CD4-positive, CD25-positive, alpha-beta regulatory T cell (primary cell): ENCODE results near the gene MARCO. TPM values are rescaled to one million over a fixed set of nuclear protein-coding genes. Genes with fewer than 3 reads are reported as not detected.
A peak's percentile ranks its signal among the peaks of the same experiment; 100 is the strongest.

ENCODE experiments used
- ATAC-seq, 2 donors: fragments of 150-1000 bp; cut with Tn5 transposase; one replicate each; pipeline ENCODE4 v1.10.0; 2021; ENCODE audit warnings: low read depth in 2 of 2, moderate number of reproducible peaks in 2 of 2, moderate library complexity in 1 of 2
- DNase-seq, 3 donors: peaks; one replicate each; pipeline versions ENCODE4 v3.0.0 to v3.0.0-alpha.2; 2012 to 2022; ENCODE audit warnings: mixed read lengths in 1 of 3
- H3K27ac ChIP-seq: one replicate; pipeline ENCODE4 v1.7.0; 2013; ENCODE audit warnings: mild to moderate bottlenecking, low read length; ENCODE audit not compliant: insufficient read depth, poor library complexity, severe bottlenecking
- H3K27me3 ChIP-seq: one replicate; pipeline ENCODE4 v1.7.0; 2013; ENCODE audit warnings: low read length; ENCODE audit not compliant: control insufficient read depth, insufficient read depth
- H3K36me3 ChIP-seq: one replicate; pipeline ENCODE4 v1.7.0; 2013; ENCODE audit warnings: mild to moderate bottlenecking, low read length, moderate library complexity; ENCODE audit not compliant: control insufficient read depth, insufficient read depth
- H3K4me1 ChIP-seq: 2 replicates; pipeline ENCODE4 v1.7.0; 2013; ENCODE audit warnings: mild to moderate bottlenecking, low read length; ENCODE audit not compliant: insufficient read depth, control insufficient read depth, poor library complexity, severe bottlenecking
- H3K4me3 ChIP-seq: one replicate; pipeline ENCODE4 v1.7.0; 2013; ENCODE audit warnings: low read depth, mild to moderate bottlenecking, low read length, moderate library complexity
- H3K9me3 ChIP-seq, 2 experiments: 1 replicate in 1 of 2; 2 replicates in 1 of 2; pipeline ENCODE4 v1.7.0; 2013; ENCODE audit warnings: low read length in 2 of 2, mild to moderate bottlenecking in 1 of 2, moderate library complexity in 1 of 2; ENCODE audit not compliant: control insufficient read depth in 2 of 2
- H3K27ac Mint-ChIP-seq, 3 donors: one replicate each; pipeline ENCODE4 v1.8.0; 2020 to 2022; ENCODE audit warnings: mild to moderate bottlenecking in 3 of 3, mixed read lengths in 3 of 3, moderate library complexity in 2 of 3
- H3K27me3 Mint-ChIP-seq: one replicate; pipeline ENCODE4 v1.8.0; 2022; ENCODE audit warnings: mild to moderate bottlenecking, mixed read lengths
- H3K36me3 Mint-ChIP-seq: one replicate; pipeline ENCODE4 v1.8.0; 2020; ENCODE audit warnings: mixed read lengths
- H3K4me1 Mint-ChIP-seq, 4 donors: one replicate each; pipeline ENCODE4 v1.8.0; 2020 to 2022; ENCODE audit warnings: mixed read lengths in 4 of 4, mild to moderate bottlenecking in 1 of 4
- H3K4me3 Mint-ChIP-seq, 4 donors: one replicate each; pipeline ENCODE4 v1.8.0; 2020 to 2022; ENCODE audit warnings: mild to moderate bottlenecking in 4 of 4, mixed read lengths in 4 of 4, moderate library complexity in 3 of 4
- H3K9me3 Mint-ChIP-seq, 7 donors: one replicate each; pipeline ENCODE4 v1.8.0; 2020 to 2022; ENCODE audit warnings: mixed read lengths in 7 of 7, mild to moderate bottlenecking in 3 of 7, moderate library complexity in 2 of 7
- polyA plus RNA-seq, 4 donors: library from polyadenylated mRNA; unstranded; fragments of 300-500 nt; fragmentation: Illumina TruSeq; gene quantifications; one replicate each; pipeline ENCODE4 v1.2.3, GENCODE V29; 2021
- total RNA-seq: library from RNA; stranded (reverse); gene quantifications from one replicate; pipeline ENCODE4 v1.2.3, GENCODE V29; 2022

The MARCO gene
- total and polyA plus RNA-seq, 5 donors from 2014 or later = not detected

- Mint-ChIP-seq H3K36me3 (no peaks in the 10 kb centered on the region), H3K27me3 (no peaks in the 10 kb centered on the region), H3K9me3 (peaks cover 0 to 5% (median 0%) of the 10 kb centered on the region in 7 donors), H3K27ac (no peak overlapping the region), H3K4me3 (no peak overlapping the region), H3K4me1 (peaks cover 0 to 4% (median 0%) of the 10 kb centered on the region in 4 donors)
- ATAC-seq = peak in 1 of 2 donors; percentile 11
- no peaks in the 10 kb centered on the region for H3K27me3 ChIP-seq
- no peak overlapping the region for H3K27ac ChIP-seq
- H3K9me3 ChIP-seq = no peaks in the 10 kb centered on the region
- H3K4me1 ChIP-seq = no peaks in the 10 kb centered on the region
- no peaks in the 10 kb centered on the region for H3K36me3 ChIP-seq
- DNase-seq = no peak
- H3K4me3 ChIP-seq = no peak overlapping the region
These were observed 29.5 kb downstream of the MARCO start for GRCh38 chr2:118971245-118972122.

GRCh38 chr2:118973542-118973951, 31.6 kb downstream of the MARCO start:
- H3K36me3 ChIP-seq = no peaks in the 10 kb centered on the region
- no peak overlapping the region for H3K27ac ChIP-seq
- H3K4me1 ChIP-seq = no peaks in the 10 kb centered on the region
- Mint-ChIP-seq H3K36me3 (no peaks in the 10 kb centered on the region), H3K27me3 (no peaks in the 10 kb centered on the region), H3K4me3 (no peak overlapping the region), H3K4me1 (peaks cover 0 to 4% (median 0%) of the 10 kb centered on the region in 4 donors), H3K9me3 (peaks cover 0 to 3% (median 0%) of the 10 kb centered on the region in 7 donors), H3K27ac (no peak overlapping the region)
- H3K4me3 ChIP-seq = no peak overlapping the region
- H3K27me3 ChIP-seq = no peaks in the 10 kb centered on the region
- ATAC-seq = no peak
- DNase-seq = no peak
- H3K9me3 ChIP-seq = no peaks in the 10 kb centered on the region

- no peak overlapping the region for H3K27ac ChIP-seq
These were observed 32.4 kb downstream of the MARCO start for GRCh38 chr2:118974103-118974993.

GRCh38 chr2:118975133-118975532, 33.1 kb downstream of the MARCO start:
- Mint-ChIP-seq H3K27me3 (no peaks in the 10 kb centered on the region), H3K36me3 (no peaks in the 10 kb centered on the region), H3K27ac (no peak overlapping the region), H3K4me3 (no peak overlapping the region), H3K9me3 (peaks cover 0 to 3% (median 0%) of the 10 kb centered on the region in 7 donors), H3K4me1 (peaks cover 0 to 4% (median 0%) of the 10 kb centered on the region in 4 donors)
- H3K27me3 ChIP-seq = no peaks in the 10 kb centered on the region
- DNase-seq (no peak), ATAC-seq (no peak)
- H3K9me3 ChIP-seq = no peaks in the 10 kb centered on the region
- H3K27ac ChIP-seq = no peak overlapping the region
- no peak overlapping the region for H3K4me3 ChIP-seq
- no peaks in the 10 kb centered on the region for H3K4me1 ChIP-seq
- H3K36me3 ChIP-seq = no peaks in the 10 kb centered on the region

More at GRCh38 chr2:118974103-118974993, 32.4 kb downstream of the MARCO start:
- ATAC-seq (peak in 1 of 2 donors; percentile 19), DNase-seq (no peak)
- H3K4me3 Mint-ChIP-seq = no peak overlapping the region
- H3K36me3 Mint-ChIP-seq = no peaks in the 10 kb centered on the region
- no peaks in the 10 kb centered on the region for H3K36me3 ChIP-seq
- no peaks in the 10 kb centered on the region for H3K27me3 Mint-ChIP-seq
- H3K9me3 Mint-ChIP-seq = peaks cover 0 to 3% (median 0%) of the 10 kb centered on the region in 7 donors
- H3K4me1 ChIP-seq = no peaks in the 10 kb centered on the region
- H3K4me3 ChIP-seq = no peak overlapping the region
- no peaks in the 10 kb centered on the region for H3K9me3 ChIP-seq
- no peaks in the 10 kb centered on the region for H3K27me3 ChIP-seq
- H3K4me1 Mint-ChIP-seq = peaks cover 0 to 4% (median 0%) of the 10 kb centered on the region in 4 donors
- H3K27ac Mint-ChIP-seq = no peak overlapping the region

- no peak for DNase-seq
- H3K4me3 ChIP-seq = no peak overlapping the region
- H3K36me3 Mint-ChIP-seq = no peaks in the 10 kb centered on the region
These were observed 36.1 kb downstream of the MARCO start for GRCh38 chr2:118978064-118978463.

GRCh38 chr2:118979152-118979861, 37.3 kb downstream of the MARCO start:
- no peak overlapping the region for H3K27ac Mint-ChIP-seq
- no peak overlapping the region for H3K27ac ChIP-seq
- H3K27me3 Mint-ChIP-seq = no peaks in the 10 kb centered on the region
- no peaks in the 10 kb centered on the region for H3K27me3 ChIP-seq
- H3K4me1 ChIP-seq = no peaks in the 10 kb centered on the region
- H3K4me1 Mint-ChIP-seq = no peaks in the 10 kb centered on the region
- no peak for DNase-seq
- H3K9me3 Mint-ChIP-seq = peaks cover 0 to 3% (median 0%) of the 10 kb centered on the region in 7 donors
- ATAC-seq = no peak
- H3K9me3 ChIP-seq = no peaks in the 10 kb centered on the region
- no peak overlapping the region for H3K4me3 Mint-ChIP-seq
- H3K36me3 Mint-ChIP-seq = no peaks in the 10 kb centered on the region
- H3K4me3 ChIP-seq = no peak overlapping the region
- H3K36me3 ChIP-seq = no peaks in the 10 kb centered on the region

More at GRCh38 chr2:118978064-118978463, 36.1 kb downstream of the MARCO start:
- H3K9me3 Mint-ChIP-seq = peaks cover 0 to 3% (median 0%) of the 10 kb centered on the region in 7 donors
- no peaks in the 10 kb centered on the region for H3K27me3 ChIP-seq
- H3K4me1 Mint-ChIP-seq = peaks cover 0 to 3% (median 0%) of the 10 kb centered on the region in 4 donors
- H3K9me3 ChIP-seq = no peaks in the 10 kb centered on the region
- no peaks in the 10 kb centered on the region for H3K4me1 ChIP-seq
- no peak for ATAC-seq
- no peaks in the 10 kb centered on the region for H3K27me3 Mint-ChIP-seq
- H3K27ac Mint-ChIP-seq = peak overlapping the region in 1 of 3 donors; percentile 81
- no peak overlapping the region for H3K27ac ChIP-seq
- H3K4me3 Mint-ChIP-seq = no peak overlapping the region
- H3K36me3 ChIP-seq = no peaks in the 10 kb centered on the region

GRCh38 chr2:118980022-118980421, 38.0 kb downstream of the MARCO start:
- Histone ChIP-seq H3K9me3 (no peaks in the 10 kb centered on the region), H3K27ac (no peak overlapping the region), H3K36me3 (no peaks in the 10 kb centered on the region), H3K4me3 (no peak overlapping the region), H3K4me1 (no peaks in the 10 kb centered on the region), H3K27me3 (no peaks in the 10 kb centered on the region)
- Mint-ChIP-seq H3K4me1 (no peaks in the 10 kb centered on the region), H3K27ac (no peak overlapping the region), H3K27me3 (no peaks in the 10 kb centered on the region), H3K4me3 (no peak overlapping the region), H3K36me3 (no peaks in the 10 kb centered on the region), H3K9me3 (peaks cover 0 to 3% (median 0%) of the 10 kb centered on the region in 7 donors)
- DNase-seq = no peak
- ATAC-seq = no peak
